PC-3 (cell line): ENCODE measurements around the gene AGAP1.

ENCODE experiments used
- CTCF ChIP-seq: fragments of 300-600 bp; sonication (generic); conservative IDR thresholded peaks from 2 replicates; pipeline ENCODE4 v1.5.1; 2017; ENCODE audit warnings: antibody characterized with exemption, low read depth, mild to moderate bottlenecking, low read length
- EZH2 ChIP-seq: fragments of 300-600 bp; sonication (generic); IDR thresholded peaks from one replicate; pipeline ENCODE4 v1.6.1; 2017; ENCODE audit warnings: antibody characterized with exemption, mild to moderate bottlenecking, low read length; ENCODE audit not compliant: unreplicated experiment
- EZH2phosphoT487 ChIP-seq: fragments of 300-600 bp; sonication (generic); IDR thresholded peaks from 2 replicates; pipeline ENCODE4 v1.6.1; 2018; ENCODE audit warnings: mild to moderate bottlenecking, antibody characterized with exemption, low read length, borderline replicate concordance

GRCh38 chr2:235765181-235765820, 271.5 kb downstream of the AGAP1 start:
- no peak for TF ChIP-seq CTCF
- no peak for TF ChIP-seq EZH2phosphoT487
- no peak for TF ChIP-seq EZH2
